Measurements from ENCODE around the gene ARHGAP26.
A peak's percentile ranks its signal among the peaks of the same experiment; 100 is the strongest.

The ARHGAP26 gene

GRCh38 chr5:143011585-143011984 is 241.4 kb downstream of the ARHGAP26 start:
- 57% methylated on average over 1 of the region's 2 CpGs for WGBS
- Histone ChIP-seq H3K23ac (ENCODE audit: low read length in 2 of 2) (no peak overlapping the region), H3K27me3 (ENCODE audit: control insufficient read depth in 1 of 2, insufficient read depth in 1 of 2, low read length in 2 of 2) (no peaks in the 10 kb centered on the region), H3K79me1 (replicated peaks; ENCODE audit: low read length, poor library complexity, severe bottlenecking) (no peaks in the 10 kb centered on the region), H3K36me3 (ENCODE audit: control insufficient read depth in 1 of 2, insufficient read depth in 2 of 2, low read depth in 1 of 2, low read length in 2 of 2) (peaks cover 0 to 4% of the 10 kb centered on the region in 2 experiments), H3K18ac (ENCODE audit: low read depth in 1 of 2, low read length in 2 of 2) (no peak overlapping the region), H3K4ac (ENCODE audit: low read depth in 1 of 2, low read length in 2 of 2) (no peak overlapping the region), H2BK5ac (ENCODE audit: low read depth, low read length, poor library complexity, severe bottlenecking) (no peak overlapping the region), H4K91ac (ENCODE audit: low read length) (no peak overlapping the region), H3K4me1 (ENCODE audit: control insufficient read depth, insufficient read depth, low read depth, low read length) (peaks cover 7% of the 10 kb centered on the region), H2AFZ (ENCODE audit: low read depth, low read length) (no peak overlapping the region), H3K27ac (ENCODE audit: low read length, poor library complexity, severe bottlenecking) (peak overlapping the region; percentile 15), H4K8ac (ENCODE audit: low read length) (no peak overlapping the region), H3K4me2 (ENCODE audit: low read length, poor library complexity, severe bottlenecking) (no peak overlapping the region), H3K9ac (ENCODE audit: low read length) (no peak overlapping the region), H3K14ac (ENCODE audit: low read length in 2 of 2) (no peak overlapping the region), H2BK120ac (ENCODE audit: low read depth, low read length) (no peak overlapping the region), H3K9me3 (ENCODE audit: control insufficient read depth, low read length) (no peaks in the 10 kb centered on the region), H2BK12ac (ENCODE audit: low read length in 2 of 2) (no peak overlapping the region), H3K4me3 (ENCODE audit: insufficient read depth in 1 of 2, low read depth in 1 of 2, low read length in 2 of 2) (no peak overlapping the region), H2AK5ac (ENCODE audit: low read length, severe bottlenecking) (no peak overlapping the region), H2BK15ac (ENCODE audit: low read depth, poor library complexity, severe bottlenecking) (no peak overlapping the region)
- DNase-seq, result no peak

- H3K4ac ChIP-seq (ENCODE audit: low read depth in 1 of 2, low read length in 2 of 2), result no peak overlapping the region
- H2AFZ ChIP-seq (ENCODE audit: low read depth, low read length), result no peak overlapping the region
- H3K9ac ChIP-seq (ENCODE audit: low read length), result no peak overlapping the region
- no peak overlapping the region for H3K14ac ChIP-seq (ENCODE audit: low read length in 2 of 2)
- no peak overlapping the region for H3K4me3 ChIP-seq (ENCODE audit: insufficient read depth in 1 of 2, low read depth in 1 of 2, low read length in 2 of 2)
- no peaks in the 10 kb centered on the region for H3K9me3 ChIP-seq (ENCODE audit: control insufficient read depth, low read length)
- no peak overlapping the region for H3K18ac ChIP-seq (ENCODE audit: low read depth in 1 of 2, low read length in 2 of 2)
- WGBS, result 100% methylated on average over 1 of the region's 4 CpGs
- no peak for DNase-seq
- H4K91ac ChIP-seq (ENCODE audit: low read length), result no peak overlapping the region
- no peak overlapping the region for H2AK5ac ChIP-seq (ENCODE audit: low read length, severe bottlenecking)
- H2BK12ac ChIP-seq (ENCODE audit: low read length in 2 of 2), result no peak overlapping the region
- H3K27me3 ChIP-seq (ENCODE audit: control insufficient read depth in 1 of 2, insufficient read depth in 1 of 2, low read length in 2 of 2), result no peaks in the 10 kb centered on the region
- no peak overlapping the region for H2BK120ac ChIP-seq (ENCODE audit: low read depth, low read length)
- no peak overlapping the region for H3K23ac ChIP-seq (ENCODE audit: low read length in 2 of 2)
- H3K27ac ChIP-seq (ENCODE audit: low read length, poor library complexity, severe bottlenecking), result no peak overlapping the region
- H2BK5ac ChIP-seq (ENCODE audit: low read depth, low read length, poor library complexity, severe bottlenecking), result no peak overlapping the region
- H3K4me1 ChIP-seq (ENCODE audit: control insufficient read depth, insufficient read depth, low read depth, low read length), result peaks cover 7% of the 10 kb centered on the region
- H3K36me3 ChIP-seq (ENCODE audit: control insufficient read depth in 1 of 2, insufficient read depth in 2 of 2, low read depth in 1 of 2, low read length in 2 of 2), result peaks cover 0 to 4% of the 10 kb centered on the region in 2 experiments
- no peak overlapping the region for H2BK15ac ChIP-seq (ENCODE audit: low read depth, poor library complexity, severe bottlenecking)
- no peak overlapping the region for H4K8ac ChIP-seq (ENCODE audit: low read length)
- no peaks in the 10 kb centered on the region for H3K79me1 ChIP-seq (replicated peaks; ENCODE audit: low read length, poor library complexity, severe bottlenecking)
- H3K4me2 ChIP-seq (ENCODE audit: low read length, poor library complexity, severe bottlenecking), result no peak overlapping the region
Observed at GRCh38 chr5:143013176-143013891, 243.2 kb downstream of the ARHGAP26 start.

- H3K23ac ChIP-seq (ENCODE audit: low read length in 2 of 2), result no peak overlapping the region
- no peak overlapping the region for H2AFZ ChIP-seq (ENCODE audit: low read depth, low read length)
- no peak overlapping the region for H2BK5ac ChIP-seq (ENCODE audit: low read depth, low read length, poor library complexity, severe bottlenecking)
- H3K9ac ChIP-seq (ENCODE audit: low read length), result no peak overlapping the region
- no peak overlapping the region for H2BK15ac ChIP-seq (ENCODE audit: low read depth, poor library complexity, severe bottlenecking)
- no peak overlapping the region for H3K27ac ChIP-seq (ENCODE audit: low read length, poor library complexity, severe bottlenecking)
- no peak overlapping the region for H4K8ac ChIP-seq (ENCODE audit: low read length)
- no peaks in the 10 kb centered on the region for H3K9me3 ChIP-seq (ENCODE audit: control insufficient read depth, low read length)
- H2BK12ac ChIP-seq (ENCODE audit: low read length in 2 of 2), result no peak overlapping the region
- no peak for DNase-seq
- H3K4me3 ChIP-seq (ENCODE audit: insufficient read depth in 1 of 2, low read depth in 1 of 2, low read length in 2 of 2), result no peak overlapping the region
- no peaks in the 10 kb centered on the region for H3K27me3 ChIP-seq (ENCODE audit: control insufficient read depth in 1 of 2, insufficient read depth in 1 of 2, low read length in 2 of 2)
- no peak overlapping the region for H4K91ac ChIP-seq (ENCODE audit: low read length)
- 64% methylated on average over 12 of the region's 12 CpGs for WGBS
- H3K4me2 ChIP-seq (ENCODE audit: low read length, poor library complexity, severe bottlenecking), result no peak overlapping the region
- H2AK5ac ChIP-seq (ENCODE audit: low read length, severe bottlenecking), result peak overlapping the region; percentile 69
- peaks cover 7% of the 10 kb centered on the region for H3K4me1 ChIP-seq (ENCODE audit: control insufficient read depth, insufficient read depth, low read depth, low read length)
- H3K18ac ChIP-seq (ENCODE audit: low read depth in 1 of 2, low read length in 2 of 2), result no peak overlapping the region
- no peak overlapping the region for H3K14ac ChIP-seq (ENCODE audit: low read length in 2 of 2)
- H2BK120ac ChIP-seq (ENCODE audit: low read depth, low read length), result no peak overlapping the region
- H3K36me3 ChIP-seq (ENCODE audit: control insufficient read depth in 1 of 2, insufficient read depth in 2 of 2, low read depth in 1 of 2, low read length in 2 of 2), result peaks cover 0 to 4% of the 10 kb centered on the region in 2 experiments
- H3K79me1 ChIP-seq (replicated peaks; ENCODE audit: low read length, poor library complexity, severe bottlenecking), result no peaks in the 10 kb centered on the region
- no peak overlapping the region for H3K4ac ChIP-seq (ENCODE audit: low read depth in 1 of 2, low read length in 2 of 2)
Observed at GRCh38 chr5:143014017-143014651, 244.0 kb downstream of the ARHGAP26 start.

- peak overlapping the region; percentile 22 for H2AK5ac ChIP-seq (ENCODE audit: low read length, severe bottlenecking)
- no peak overlapping the region for H3K4ac ChIP-seq (ENCODE audit: low read depth in 1 of 2, low read length in 2 of 2)
- H3K27ac ChIP-seq (ENCODE audit: low read length, poor library complexity, severe bottlenecking), result no peak overlapping the region
- WGBS, result 84% methylated on average over 4 of the region's 5 CpGs
- DNase-seq, result peak; percentile 57
- H2BK5ac ChIP-seq (ENCODE audit: low read depth, low read length, poor library complexity, severe bottlenecking), result no peak overlapping the region
- no peak overlapping the region for H2AFZ ChIP-seq (ENCODE audit: low read depth, low read length)
- no peak overlapping the region for H3K14ac ChIP-seq (ENCODE audit: low read length in 2 of 2)
- no peaks in the 10 kb centered on the region for H3K9me3 ChIP-seq (ENCODE audit: control insufficient read depth, low read length)
- H3K9ac ChIP-seq (ENCODE audit: low read length), result no peak overlapping the region
- H4K8ac ChIP-seq (ENCODE audit: low read length), result no peak overlapping the region
- peaks cover 11% of the 10 kb centered on the region for H3K4me1 ChIP-seq (ENCODE audit: control insufficient read depth, insufficient read depth, low read depth, low read length)
- H3K23ac ChIP-seq (ENCODE audit: low read length in 2 of 2), result no peak overlapping the region
- no peak overlapping the region for H3K18ac ChIP-seq (ENCODE audit: low read depth in 1 of 2, low read length in 2 of 2)
- no peaks in the 10 kb centered on the region for H3K27me3 ChIP-seq (ENCODE audit: control insufficient read depth in 1 of 2, insufficient read depth in 1 of 2, low read length in 2 of 2)
- H3K79me1 ChIP-seq (replicated peaks; ENCODE audit: low read length, poor library complexity, severe bottlenecking), result no peaks in the 10 kb centered on the region
- H2BK12ac ChIP-seq (ENCODE audit: low read length in 2 of 2), result no peak overlapping the region
- H3K4me2 ChIP-seq (ENCODE audit: low read length, poor library complexity, severe bottlenecking), result no peak overlapping the region
- H3K36me3 ChIP-seq (ENCODE audit: control insufficient read depth in 1 of 2, insufficient read depth in 2 of 2, low read depth in 1 of 2, low read length in 2 of 2), result peaks cover 0 to 4% of the 10 kb centered on the region in 2 experiments
- no peak overlapping the region for H2BK15ac ChIP-seq (ENCODE audit: low read depth, poor library complexity, severe bottlenecking)
- no peak overlapping the region for H3K4me3 ChIP-seq (ENCODE audit: insufficient read depth in 1 of 2, low read depth in 1 of 2, low read length in 2 of 2)
- no peak overlapping the region for H2BK120ac ChIP-seq (ENCODE audit: low read depth, low read length)
- no peak overlapping the region for H4K91ac ChIP-seq (ENCODE audit: low read length)
Observed at GRCh38 chr5:143016777-143017516, 246.8 kb downstream of the ARHGAP26 start.
